ENCODE data around the gene HEBP2.

Gene HEBP2

GRCh38 chr6:138397128-138398122 is 6.6 kb upstream of the HEBP2 start:
- DNase-seq, result no peak

- no peak for DNase-seq
Measured at GRCh38 chr6:138400326-138400725, 3.7 kb upstream of the HEBP2 start.

GRCh38 chr6:138401960-138402837 is 1.8 kb upstream of the HEBP2 start:
- DNase-seq, result no peak

GRCh38 chr6:138402838-138403187 is 1.2 kb upstream of the HEBP2 start:
- no peak for DNase-seq

GRCh38 chr6:138403324-138403800 is 661 bp upstream of the HEBP2 start:
- no peak for DNase-seq

GRCh38 chr6:138404666-138405337 is 779 bp downstream of the HEBP2 start:
- no peak for DNase-seq

GRCh38 chr6:138405816-138406413 is 1.9 kb downstream of the HEBP2 start:
- DNase-seq, result no peak

GRCh38 chr6:138406443-138406842 is 2.4 kb downstream of the HEBP2 start:
- DNase-seq, result no peak

GRCh38 chr6:138410048-138410735 is 6.2 kb downstream of the HEBP2 start:
- no peak for DNase-seq

- no peak for DNase-seq
Measured at GRCh38 chr6:138410972-138411880, 7.2 kb downstream of the HEBP2 start.

GRCh38 chr6:138415125-138415524 is 11.1 kb downstream of the HEBP2 start:
- no peak for DNase-seq

- no peak for DNase-seq
Measured at GRCh38 chr6:138416206-138416605, 12.2 kb downstream of the HEBP2 start.

- DNase-seq, result no peak
Measured at GRCh38 chr6:138417493-138418117, 13.6 kb downstream of the HEBP2 start.

- no peak for DNase-seq
Measured at GRCh38 chr6:138418118-138418742, 14.2 kb downstream of the HEBP2 start.

- DNase-seq, result no peak
Measured at GRCh38 chr6:138419766-138420165, 15.7 kb downstream of the HEBP2 start.

- DNase-seq, result no peak
Measured at GRCh38 chr6:138420356-138420755, 16.3 kb downstream of the HEBP2 start.

GRCh38 chr6:138421089-138421488 is 17.1 kb downstream of the HEBP2 start:
- DNase-seq, result no peak

- no peak for DNase-seq
Measured at GRCh38 chr6:138421608-138422007, 17.6 kb downstream of the HEBP2 start.

GRCh38 chr6:138422861-138423260 is 18.8 kb downstream of the HEBP2 start:
- DNase-seq, result no peak

Data from NCI-H510A (cell line).